Stimulated activated naive B cell treated with anti-CD40 and anti-IgM and Interleukin-4, amounts not matched to agents 10 μg/mL and 1 μg/mL and 100 μg/mL, for 72 hours (primary cell): ENCODE results near the gene ITPRIP.

Experiments
- ATAC-seq, 2 donors: fragments of 150-1000 bp; cut with Tn5 transposase; replicated peaks; 2 replicates each; pipeline ENCODE4 v1.10.0; 2021; ENCODE audit warnings: moderate library complexity in 1 of 2
- DNase-seq: peaks from one replicate; pipeline ENCODE4 v3.0.0; 2021
- H3K27ac Mint-ChIP-seq: one replicate; pipeline ENCODE4 v1.8.0; 2022; ENCODE audit warnings: mild to moderate bottlenecking, mixed read lengths
- H3K27me3 Mint-ChIP-seq, 2 donors: one replicate each; pipeline ENCODE4 v1.8.0; 2022; ENCODE audit warnings: mixed read lengths in 2 of 2
- H3K36me3 Mint-ChIP-seq, 2 donors: one replicate each; pipeline ENCODE4 v1.8.0; 2022; ENCODE audit warnings: mixed read lengths in 2 of 2, mild to moderate bottlenecking in 1 of 2
- H3K4me1 Mint-ChIP-seq, 2 donors: one replicate each; pipeline ENCODE4 v1.8.0; 2022; ENCODE audit warnings: mixed read lengths in 2 of 2, mild to moderate bottlenecking in 1 of 2
- H3K4me3 Mint-ChIP-seq, 2 donors: one replicate each; pipeline ENCODE4 v1.8.0; 2022; ENCODE audit warnings: mild to moderate bottlenecking in 2 of 2, mixed read lengths in 2 of 2, moderate library complexity in 1 of 2
- H3K9me3 Mint-ChIP-seq, 2 donors: one replicate each; pipeline ENCODE4 v1.8.0; 2022; ENCODE audit warnings: mixed read lengths in 2 of 2, mild to moderate bottlenecking in 1 of 2

The ITPRIP gene

GRCh38 chr10:104326991-104327610 lies 11.2 kb downstream of the ITPRIP start:
- peaks cover 24 to 47% of the 10 kb centered on the region in 2 donors for H3K36me3 Mint-ChIP-seq
- peak overlapping the region; percentile 61 for H3K27ac Mint-ChIP-seq
- H3K4me3 Mint-ChIP-seq: peak overlapping the region in 1 of 2 donors; percentile 26
- H3K9me3 Mint-ChIP-seq: no peaks in the 10 kb centered on the region
- DNase-seq (no peak), ATAC-seq (no peak)
- H3K27me3 Mint-ChIP-seq: no peaks in the 10 kb centered on the region
- H3K4me1 Mint-ChIP-seq: peaks cover 85 to 98% of the 10 kb centered on the region in 2 donors

GRCh38 chr10:104325436-104326435 lies 12.5 kb downstream of the ITPRIP start:
- Mint-ChIP-seq H3K27me3 (no peaks in the 10 kb centered on the region), H3K4me1 (peaks cover 87 to 99% of the 10 kb centered on the region in 2 donors)
- DNase-seq: no peak

DNA sequence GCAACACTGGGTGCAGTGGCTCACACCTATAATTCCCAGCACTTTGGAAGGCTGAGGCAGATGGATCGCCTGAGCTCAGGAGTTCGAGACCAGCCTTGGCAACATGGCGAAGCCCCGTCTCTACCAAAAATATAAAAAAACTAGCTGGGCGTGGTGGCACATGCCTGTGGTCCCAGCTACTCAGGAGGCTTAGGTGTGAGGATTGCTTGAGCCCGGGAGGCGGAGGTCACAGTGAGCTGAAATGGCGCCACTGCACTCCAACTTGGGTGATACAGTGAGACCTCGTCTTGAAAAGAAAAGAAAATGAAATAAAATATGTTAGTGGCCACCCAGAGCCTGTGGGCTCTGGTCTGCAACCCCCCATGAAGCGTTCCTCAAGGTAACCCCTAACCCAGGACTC lies 13.3 kb downstream of the ITPRIP start:
- peak overlapping the region in 1 of 2 donors; percentile 79 for H3K4me3 Mint-ChIP-seq
- peaks cover 88 to 99% of the 10 kb centered on the region in 2 donors for H3K4me1 Mint-ChIP-seq
- H3K36me3 Mint-ChIP-seq: peaks cover 20 to 39% of the 10 kb centered on the region in 2 donors
- DNase-seq (no peak), ATAC-seq (no peak)
- no peaks in the 10 kb centered on the region for H3K9me3 Mint-ChIP-seq
- H3K27me3 Mint-ChIP-seq: no peaks in the 10 kb centered on the region
- H3K27ac Mint-ChIP-seq: peak overlapping the region; percentile 89

More at GRCh38 chr10:104325436-104326435, 12.5 kb downstream of the ITPRIP start:
- Mint-ChIP-seq H3K27ac (peak overlapping the region; percentile 89), H3K36me3 (peaks cover 21 to 40% of the 10 kb centered on the region in 2 donors), H3K4me3 (peak overlapping the region; percentile 51 to 57), H3K9me3 (no peaks in the 10 kb centered on the region)
- ATAC-seq: no peak

GRCh38 chr10:104324221-104324686 lies 14.0 kb downstream of the ITPRIP start:
- Mint-ChIP-seq H3K36me3 (peaks cover 20 to 42% of the 10 kb centered on the region in 2 donors), H3K9me3 (no peaks in the 10 kb centered on the region), H3K27me3 (no peaks in the 10 kb centered on the region), H3K4me1 (peaks cover 86 to 99% of the 10 kb centered on the region in 2 donors), H3K27ac (peak overlapping the region; percentile 89), H3K4me3 (peak overlapping the region; percentile 73 to 79)
- DNase-seq (no peak), ATAC-seq (peak; percentile 29 to 35)

GRCh38 chr10:104323760-104324201 lies 14.5 kb downstream of the ITPRIP start:
- H3K4me3 Mint-ChIP-seq: peak overlapping the region; percentile 73 to 79
- H3K27ac Mint-ChIP-seq: peak overlapping the region; percentile 84
- peaks cover 20 to 41% of the 10 kb centered on the region in 2 donors for H3K36me3 Mint-ChIP-seq
- no peaks in the 10 kb centered on the region for H3K27me3 Mint-ChIP-seq
- DNase-seq (no peak), ATAC-seq (no peak)
- peaks cover 86 to 99% of the 10 kb centered on the region in 2 donors for H3K4me1 Mint-ChIP-seq
- no peaks in the 10 kb centered on the region for H3K9me3 Mint-ChIP-seq

GRCh38 chr10:104323085-104323484 lies 15.2 kb downstream of the ITPRIP start:
- H3K27ac Mint-ChIP-seq: peak overlapping the region; percentile 15
- peaks cover 20 to 40% of the 10 kb centered on the region in 2 donors for H3K36me3 Mint-ChIP-seq
- no peak for DNase-seq
- no peaks in the 10 kb centered on the region for H3K9me3 Mint-ChIP-seq
- no peak overlapping the region for H3K4me3 Mint-ChIP-seq
- H3K27me3 Mint-ChIP-seq: no peaks in the 10 kb centered on the region
- H3K4me1 Mint-ChIP-seq: peaks cover 85 to 99% of the 10 kb centered on the region in 2 donors
- ATAC-seq: no peak

- Mint-ChIP-seq H3K9me3 (no peaks in the 10 kb centered on the region), H3K27ac (peak overlapping the region; percentile 15), H3K4me3 (no peak overlapping the region), H3K36me3 (peaks cover 20 to 40% of the 10 kb centered on the region in 2 donors), H3K27me3 (no peaks in the 10 kb centered on the region), H3K4me1 (peaks cover 85 to 99% of the 10 kb centered on the region in 2 donors)
- ATAC-seq (peak; percentile 23 to 40), DNase-seq (no peak)
These were observed 15.9 kb downstream of the ITPRIP start for GRCh38 chr10:104322416-104322782.

GRCh38 chr10:104321725-104322415 lies 16.4 kb downstream of the ITPRIP start:
- H3K9me3 Mint-ChIP-seq: no peaks in the 10 kb centered on the region
- H3K27ac Mint-ChIP-seq: peak overlapping the region; percentile 14
- peaks cover 20 to 37% of the 10 kb centered on the region in 2 donors for H3K36me3 Mint-ChIP-seq
- H3K4me3 Mint-ChIP-seq: no peak overlapping the region
- DNase-seq (no peak), ATAC-seq (no peak)
- H3K4me1 Mint-ChIP-seq: peaks cover 84 to 99% of the 10 kb centered on the region in 2 donors
- H3K27me3 Mint-ChIP-seq: no peaks in the 10 kb centered on the region

DNA sequence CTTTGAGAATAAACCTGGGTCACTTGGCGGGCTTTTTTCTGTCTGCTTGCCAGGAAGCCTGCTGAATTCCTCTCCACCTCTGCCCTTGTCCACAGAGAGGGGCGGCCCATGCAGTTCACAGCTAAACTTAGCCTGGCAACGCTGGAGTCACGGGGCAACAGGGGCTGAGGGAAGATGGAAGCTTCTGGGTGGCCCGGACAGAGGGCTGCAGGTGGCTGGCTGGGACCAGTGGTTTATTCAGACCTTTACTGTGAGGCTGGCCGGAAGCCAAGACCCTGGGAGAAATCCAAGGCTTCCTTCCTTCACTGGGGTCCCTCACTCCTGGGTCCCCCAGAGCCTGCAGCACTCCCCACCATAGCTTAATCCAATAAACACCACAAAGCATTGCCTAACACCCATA lies 17.0 kb downstream of the ITPRIP start:
- no peak for DNase-seq
- Mint-ChIP-seq H3K27me3 (no peaks in the 10 kb centered on the region), H3K4me3 (no peak overlapping the region), H3K9me3 (no peaks in the 10 kb centered on the region), H3K36me3 (peaks cover 20 to 35% of the 10 kb centered on the region in 2 donors), H3K27ac (no peak overlapping the region), H3K4me1 (peaks cover 79 to 92% of the 10 kb centered on the region in 2 donors)
- ATAC-seq: no peak

DNA sequence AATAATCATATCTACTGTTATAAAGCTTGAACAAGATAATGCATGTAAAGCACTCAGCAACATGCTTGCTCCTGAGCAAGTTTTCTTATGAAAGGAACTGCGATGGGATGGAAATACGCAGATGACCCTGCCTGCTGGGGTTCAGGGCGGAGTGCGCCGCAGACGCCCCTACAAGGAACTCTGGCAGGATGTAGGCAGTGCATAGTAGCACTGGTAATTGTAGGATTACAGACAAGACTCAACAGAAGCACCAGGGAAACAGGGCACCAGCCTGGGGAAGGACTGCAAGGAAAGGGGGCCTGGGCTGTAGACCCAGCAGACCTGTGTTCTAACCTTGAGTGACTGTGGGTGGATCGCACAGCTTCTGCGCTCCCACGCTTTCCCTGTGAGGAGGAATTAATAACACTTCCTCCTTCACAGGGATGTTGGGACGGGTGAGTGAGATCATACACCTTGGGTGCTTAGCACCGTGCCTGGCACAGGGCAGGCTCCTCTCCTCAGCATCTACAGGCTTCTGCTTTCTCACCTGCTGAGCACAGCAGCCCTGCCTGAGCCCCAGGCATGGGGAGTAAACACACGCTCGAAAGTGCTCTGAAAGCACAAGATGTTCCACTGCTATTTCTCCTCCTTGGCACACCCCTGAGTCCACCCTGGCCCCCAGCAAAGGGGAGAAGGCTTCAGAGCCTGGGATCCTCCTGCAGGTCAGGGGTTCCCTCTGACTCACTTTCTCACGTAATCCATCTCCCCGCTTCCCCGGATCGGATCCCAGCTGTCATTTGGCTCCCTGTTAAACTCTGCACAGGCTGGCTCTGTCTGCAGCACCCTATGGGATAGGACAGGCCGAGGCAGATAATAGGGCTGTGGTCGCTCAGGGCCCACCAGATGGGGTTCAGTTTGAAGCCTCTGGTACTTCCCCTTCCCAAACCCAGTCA lies 19.2 kb downstream of the ITPRIP start:
- Mint-ChIP-seq H3K36me3 (peaks cover 13 to 25% of the 10 kb centered on the region in 2 donors), H3K4me1 (peaks cover 62 to 71% of the 10 kb centered on the region in 2 donors), H3K27ac (no peak overlapping the region), H3K9me3 (no peaks in the 10 kb centered on the region), H3K4me3 (no peak overlapping the region), H3K27me3 (no peaks in the 10 kb centered on the region)
- peak in 1 of 2 donors; percentile 35 for ATAC-seq
- no peak for DNase-seq

GRCh38 chr10:104318326-104318725 lies 19.9 kb downstream of the ITPRIP start:
- H3K4me1 Mint-ChIP-seq: peaks cover 55 to 66% of the 10 kb centered on the region in 2 donors
- DNase-seq (no peak), ATAC-seq (no peak)
- peaks cover 10 to 20% of the 10 kb centered on the region in 2 donors for H3K36me3 Mint-ChIP-seq
- H3K9me3 Mint-ChIP-seq: no peaks in the 10 kb centered on the region
- H3K4me3 Mint-ChIP-seq: no peak overlapping the region
- peak overlapping the region; percentile 59 for H3K27ac Mint-ChIP-seq
- H3K27me3 Mint-ChIP-seq: no peaks in the 10 kb centered on the region

DNA sequence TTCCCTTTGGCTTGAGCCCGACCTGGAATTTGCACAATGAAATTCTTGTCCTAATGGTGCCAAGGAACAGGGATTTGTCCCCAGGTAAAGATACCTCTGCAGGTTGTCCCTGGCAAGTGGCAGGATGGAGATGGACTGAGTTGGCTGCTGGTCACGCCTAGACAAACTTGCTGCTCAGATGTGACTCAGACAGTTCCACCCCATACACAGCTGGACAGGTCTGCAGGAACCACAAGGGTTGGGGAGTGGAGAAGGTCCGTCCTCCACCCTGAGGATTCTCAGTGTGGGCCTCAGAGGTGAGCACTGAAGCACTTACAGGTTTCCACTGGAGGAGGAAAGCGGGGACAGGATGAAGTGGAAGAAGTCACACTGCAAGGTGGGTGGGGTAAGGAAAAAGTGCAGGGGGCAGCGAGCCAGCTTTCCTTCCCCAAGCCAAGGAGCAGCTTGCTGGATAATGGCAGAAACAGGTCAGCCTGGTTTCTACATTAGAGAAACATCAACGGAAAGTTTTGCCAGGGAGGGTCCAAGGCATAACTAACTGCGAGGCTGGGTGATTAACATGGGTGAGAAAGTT lies 20.5 kb downstream of the ITPRIP start:
- H3K4me1 Mint-ChIP-seq: peaks cover 53 to 66% of the 10 kb centered on the region in 2 donors
- no peaks in the 10 kb centered on the region for H3K27me3 Mint-ChIP-seq
- H3K27ac Mint-ChIP-seq: peak overlapping the region; percentile 59
- DNase-seq (no peak), ATAC-seq (peak; percentile 42 to 55)
- no peaks in the 10 kb centered on the region for H3K9me3 Mint-ChIP-seq
- no peak overlapping the region for H3K4me3 Mint-ChIP-seq
- H3K36me3 Mint-ChIP-seq: peaks cover 10 to 20% of the 10 kb centered on the region in 2 donors

DNA sequence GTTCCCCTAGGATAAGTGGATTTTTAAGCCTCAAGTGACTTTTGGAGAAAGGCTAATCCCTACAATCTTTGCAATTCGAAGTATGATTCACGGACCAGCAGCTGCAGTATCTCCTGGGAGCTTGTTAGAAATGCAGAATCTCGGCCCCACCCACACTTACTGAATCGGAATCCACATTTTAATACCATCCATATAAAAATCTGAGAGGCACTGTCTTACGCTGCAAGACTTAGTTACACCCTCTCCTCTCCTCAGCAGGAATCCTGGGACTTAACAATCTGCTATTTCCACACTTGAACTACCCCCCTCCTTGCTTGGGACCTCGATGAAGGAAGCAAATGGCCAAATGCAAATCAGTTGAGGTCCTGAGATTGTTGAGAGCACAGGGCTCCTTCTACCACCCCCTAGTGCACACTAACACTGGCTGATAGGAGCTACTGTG lies 21.0 kb downstream of the ITPRIP start:
- Mint-ChIP-seq H3K4me3 (no peak overlapping the region), H3K36me3 (peaks cover 13 to 21% of the 10 kb centered on the region in 2 donors), H3K4me1 (peaks cover 48 to 65% of the 10 kb centered on the region in 2 donors), H3K27ac (peak overlapping the region; percentile 48), H3K27me3 (no peaks in the 10 kb centered on the region), H3K9me3 (no peaks in the 10 kb centered on the region)
- ATAC-seq (no peak), DNase-seq (no peak)
